GM21737 (cell line): Measurements from ENCODE around the gene TMEM222.

Experiments
- ATAC-seq: cut with Tn5 transposase; IDR thresholded peaks from one replicate; pipeline ENCODE4 v1.9.1; 2021; ENCODE audit warnings: mild to moderate bottlenecking, moderate library complexity; ENCODE audit not compliant: unreplicated experiment

Gene TMEM222

GRCh38 chr1:27341525-27342252 is 19.7 kb downstream of the TMEM222 start, which contains the start of gene SYTL1:
TSS of gene SYTL1 (plus strand) at chr1:27342022. CDS start at chr1:27345335, 3,313 bp downstream.
- ATAC-seq, result no peak

DNA sequence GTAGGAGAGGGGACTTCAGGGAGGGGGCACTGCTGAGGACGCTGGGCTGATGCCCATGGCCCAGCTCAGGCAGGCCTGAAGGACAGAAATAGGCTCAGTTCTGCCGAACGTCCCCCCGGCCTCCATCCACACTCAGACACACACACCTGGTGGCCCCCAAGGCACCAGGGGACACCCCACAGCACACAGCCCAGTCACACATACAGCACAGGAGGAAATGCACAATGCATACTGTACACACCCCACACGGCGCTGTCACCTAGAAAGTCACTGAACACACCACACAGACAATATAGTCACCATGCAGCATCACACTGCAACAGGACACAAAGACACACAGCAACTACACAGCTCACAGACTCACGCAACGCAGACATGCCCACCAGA is 20.4 kb downstream of the TMEM222 start:
- no peak for ATAC-seq

GRCh38 chr1:27342778-27343638 is 21.0 kb downstream of the TMEM222 start:
- ATAC-seq, result peak; percentile 41

GRCh38 chr1:27343639-27344025 is 21.7 kb downstream of the TMEM222 start:
- no peak for ATAC-seq

DNA sequence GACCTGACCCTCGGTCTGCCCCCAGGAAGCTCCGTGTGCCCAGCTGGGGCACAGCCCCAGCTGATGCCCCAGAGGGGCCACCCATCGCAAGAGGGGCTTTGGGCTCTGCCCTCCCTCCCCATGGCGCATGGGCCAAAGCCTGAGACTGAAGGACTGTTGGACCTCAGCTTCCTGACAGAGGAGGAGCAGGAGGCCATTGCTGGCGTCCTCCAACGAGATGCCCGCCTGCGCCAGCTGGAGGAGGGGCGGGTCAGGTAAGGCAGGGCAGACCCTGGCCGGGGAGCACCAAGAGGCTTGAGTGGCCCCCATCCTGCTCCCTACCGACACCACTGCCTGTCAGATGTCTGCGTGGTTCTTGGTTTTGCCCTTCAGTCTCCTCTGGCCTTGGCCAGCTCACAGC is 23.3 kb downstream of the TMEM222 start:
- ATAC-seq, result no peak

DNA sequence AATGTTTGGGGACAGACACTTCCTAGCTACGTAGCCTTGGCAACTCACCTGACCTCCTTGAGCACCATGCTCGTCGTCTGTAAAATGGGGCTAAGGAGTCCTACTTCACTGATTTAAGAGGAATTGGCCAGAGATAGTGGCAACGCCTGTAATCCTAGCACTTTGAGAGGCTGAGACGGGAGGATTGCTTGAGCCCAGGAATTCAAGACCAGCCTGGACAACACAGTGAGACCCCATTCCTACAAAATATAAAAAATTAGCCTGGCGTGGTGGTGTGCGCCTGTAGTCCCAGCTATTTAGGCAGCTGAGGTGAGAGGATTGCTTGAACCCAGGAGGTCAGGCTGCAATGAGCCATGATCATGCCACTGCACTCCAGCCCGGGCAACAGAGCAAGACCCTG is 24.4 kb downstream of the TMEM222 start:
- ATAC-seq, result no peak

DNA sequence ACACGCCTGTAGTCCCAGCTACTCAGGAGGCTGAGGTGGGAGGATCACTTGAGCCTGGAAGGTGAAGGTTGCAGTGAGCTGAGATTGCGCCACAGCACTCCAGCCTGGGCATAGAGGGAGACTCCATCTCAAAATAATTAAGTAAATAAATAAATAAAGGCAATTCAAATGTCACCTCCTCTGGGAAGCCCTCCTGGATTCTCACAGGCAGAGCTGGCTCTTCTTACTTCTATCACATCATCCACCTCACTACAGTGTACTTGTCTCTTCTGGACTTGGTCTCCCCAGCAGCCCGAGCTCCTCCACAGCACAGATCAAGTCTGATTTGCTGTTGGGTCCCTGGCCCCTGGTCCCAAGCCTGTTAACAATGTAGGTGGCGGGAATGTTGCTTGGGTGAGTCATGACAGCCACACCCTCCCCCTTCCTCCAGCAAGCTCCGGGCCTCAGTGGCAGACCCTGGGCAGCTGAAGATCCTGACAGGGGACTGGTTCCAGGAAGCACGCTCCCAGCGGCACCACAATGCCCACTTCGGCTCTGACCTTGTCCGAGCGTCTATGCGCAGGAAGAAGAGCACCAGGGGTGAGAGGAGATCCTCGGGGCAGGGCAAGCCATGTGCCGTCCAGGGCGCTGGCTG is 25.1 kb downstream of the TMEM222 start:
- ATAC-seq, result no peak

DNA sequence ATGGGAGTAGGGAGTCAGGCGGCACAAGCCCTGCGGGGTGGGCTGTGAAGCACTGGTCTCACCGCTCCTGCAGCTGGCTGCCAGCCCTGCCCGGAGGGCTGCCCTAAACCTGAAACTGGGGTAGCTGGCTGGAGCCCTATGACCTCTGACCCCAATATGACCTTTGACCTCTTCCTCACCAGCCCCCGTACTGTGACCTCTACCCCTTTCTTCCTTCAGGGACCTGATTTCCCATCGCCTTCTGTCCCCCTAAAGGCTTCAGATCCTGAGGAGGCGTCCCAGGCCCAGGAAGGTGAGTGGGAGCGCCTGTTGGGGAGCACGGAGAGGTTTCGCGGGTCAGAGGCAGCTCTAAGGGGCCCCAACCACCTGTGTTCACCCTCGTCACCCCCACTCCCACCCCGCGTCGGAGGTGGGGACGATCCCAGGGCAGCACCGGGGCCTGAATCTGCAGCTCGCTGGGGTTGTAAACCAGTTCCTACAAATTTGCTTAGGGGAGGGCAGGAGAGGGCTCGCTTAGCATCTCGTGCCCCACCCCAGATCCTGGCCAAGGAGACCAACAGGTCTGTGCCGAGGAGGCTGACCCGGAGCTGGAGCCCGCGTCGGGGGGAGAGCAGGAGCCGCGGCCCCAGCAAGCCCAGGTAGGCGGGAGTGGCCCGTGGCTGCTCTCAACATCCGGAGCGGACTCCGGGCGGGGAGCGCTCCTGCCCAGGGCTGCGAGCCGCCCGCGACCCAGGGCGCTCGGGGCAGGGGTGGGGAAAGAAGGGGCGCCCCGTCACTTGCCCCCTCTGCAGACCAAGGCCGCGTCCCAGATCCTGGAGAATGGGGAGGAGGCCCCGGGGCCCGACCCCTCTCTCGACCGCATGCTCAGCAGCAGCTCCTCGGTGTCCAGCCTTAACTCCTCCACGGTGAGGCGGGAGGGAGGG is 27.2 kb downstream of the TMEM222 start:
- no peak for ATAC-seq

DNA sequence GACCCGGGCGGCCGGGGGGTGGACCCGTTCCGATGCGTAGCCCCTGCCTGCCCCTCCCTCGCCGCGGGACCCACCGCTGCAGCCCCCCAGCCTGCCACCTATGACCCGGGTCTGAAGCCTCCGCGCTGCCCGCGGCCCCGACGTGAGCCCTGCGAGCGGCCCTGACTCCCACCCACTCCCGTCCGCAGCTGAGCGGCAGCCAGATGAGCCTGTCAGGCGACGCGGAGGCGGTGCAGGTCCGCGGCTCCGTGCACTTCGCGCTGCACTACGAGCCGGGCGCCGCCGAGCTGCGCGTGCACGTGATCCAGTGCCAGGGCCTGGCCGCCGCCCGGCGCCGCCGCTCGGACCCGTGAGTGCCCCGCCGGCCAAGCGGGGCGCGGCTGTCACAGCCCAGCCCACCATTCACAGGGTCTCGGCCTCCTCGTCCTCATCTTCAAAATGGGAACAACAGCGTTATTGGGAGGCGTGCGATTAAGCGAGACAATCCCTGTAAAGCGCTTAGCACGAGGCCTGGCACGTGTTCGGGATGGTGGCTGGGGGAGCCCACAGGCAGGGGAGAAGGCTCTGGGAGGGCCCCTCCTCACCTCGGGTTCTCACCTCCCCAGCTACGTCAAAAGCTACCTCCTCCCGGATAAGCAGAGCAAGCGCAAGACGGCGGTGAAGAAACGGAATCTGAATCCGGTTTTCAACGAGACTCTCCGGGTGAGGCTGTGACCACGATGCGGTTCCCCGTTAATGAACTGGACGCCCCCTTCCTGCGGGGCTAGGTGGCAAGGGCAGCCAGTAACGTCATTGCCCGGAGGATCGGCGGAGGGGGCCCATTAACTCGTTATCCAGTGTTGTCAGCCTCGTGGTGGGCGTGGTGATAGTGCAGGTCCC is 28.1 kb downstream of the TMEM222 start:
- ATAC-seq, result no peak

DNA sequence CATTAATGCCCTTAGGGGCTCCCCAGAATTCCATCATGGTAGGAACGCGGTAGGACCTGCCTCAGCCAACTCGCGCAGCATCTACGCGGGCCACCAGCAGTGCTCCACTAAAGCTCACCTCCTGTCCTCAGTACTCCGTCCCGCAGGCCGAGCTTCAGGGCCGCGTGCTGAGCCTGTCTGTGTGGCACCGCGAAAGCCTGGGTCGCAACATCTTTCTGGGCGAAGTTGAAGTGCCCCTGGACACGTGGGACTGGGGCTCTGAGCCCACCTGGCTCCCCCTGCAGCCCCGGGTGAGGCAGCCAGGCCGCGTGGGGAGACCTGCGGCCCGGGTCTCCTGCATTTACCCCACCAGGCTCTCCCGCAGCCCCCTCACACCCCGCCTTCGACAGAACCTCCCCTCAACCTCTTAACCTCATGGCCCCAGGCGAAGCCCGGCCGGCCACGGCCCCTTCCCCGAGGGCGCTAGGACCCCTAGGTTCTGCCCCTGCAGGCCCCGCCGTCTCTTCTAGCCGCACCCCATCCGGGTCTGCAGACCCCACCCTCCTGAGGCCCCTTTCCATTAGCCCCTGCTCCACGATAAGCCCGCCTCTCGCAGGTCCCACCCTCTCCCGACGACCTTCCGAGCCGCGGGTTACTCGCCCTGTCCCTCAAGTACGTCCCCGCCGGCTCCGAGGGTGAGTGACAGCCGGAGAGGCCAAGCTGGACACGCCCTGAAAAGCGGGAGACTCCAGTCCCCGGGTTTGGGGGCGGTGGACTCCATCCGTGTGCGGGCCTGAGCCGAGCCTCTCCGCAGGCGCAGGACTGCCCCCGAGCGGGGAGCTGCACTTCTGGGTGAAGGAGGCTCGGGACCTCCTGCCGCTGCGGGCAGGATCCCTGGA is 28.9 kb downstream of the TMEM222 start:
- ATAC-seq, result no peak

GRCh38 chr1:27351541-27352107 is 29.7 kb downstream of the TMEM222 start:
- no peak for ATAC-seq

- no peak for ATAC-seq
Measured at GRCh38 chr1:27353166-27353565, 31.2 kb downstream of the TMEM222 start.

DNA sequence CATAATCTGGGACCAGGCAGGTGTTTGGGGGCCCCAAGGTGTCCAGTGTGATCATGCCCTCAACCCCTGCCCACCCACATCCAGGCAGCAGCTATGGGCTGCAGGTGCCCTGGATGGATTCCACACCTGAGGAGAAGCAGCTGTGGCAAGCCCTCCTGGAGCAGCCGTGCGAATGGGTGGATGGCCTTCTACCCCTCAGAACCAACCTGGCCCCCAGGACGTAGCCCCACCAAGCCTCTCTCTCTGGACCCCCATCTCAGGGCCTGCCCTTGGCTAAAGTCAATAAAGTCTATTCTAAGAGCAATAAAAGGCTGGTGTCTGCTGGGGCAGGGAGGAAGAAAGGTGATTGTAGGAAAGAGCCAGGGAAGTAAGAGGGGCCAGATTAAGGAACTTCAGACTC is 31.7 kb downstream of the TMEM222 start:
- no peak for ATAC-seq

DNA sequence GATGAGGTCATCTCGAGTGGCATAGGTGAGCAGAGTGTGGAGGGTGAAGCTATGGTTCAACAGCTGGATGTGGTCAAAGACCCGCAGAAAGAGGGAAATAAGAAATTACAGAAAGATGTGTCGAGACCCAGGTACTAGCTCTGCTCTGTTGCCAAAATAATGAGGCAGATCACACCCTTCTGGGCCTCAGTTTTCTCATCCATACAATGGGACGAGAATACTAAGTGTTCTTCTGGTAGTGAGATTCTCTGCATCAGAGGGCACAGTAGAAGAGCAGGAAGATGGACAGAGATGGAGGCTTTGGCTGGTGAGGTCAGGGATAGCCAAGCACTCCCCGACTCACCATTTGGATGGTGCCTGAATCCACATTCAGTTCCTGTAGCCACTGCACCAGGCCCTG is 33.7 kb downstream of the TMEM222 start:
- ATAC-seq, result no peak

GRCh38 chr1:27356277-27356618 is 34.3 kb downstream of the TMEM222 start:
- no peak for ATAC-seq

GRCh38 chr1:27356619-27357280 is 34.8 kb downstream of the TMEM222 start:
- no peak for ATAC-seq

DNA sequence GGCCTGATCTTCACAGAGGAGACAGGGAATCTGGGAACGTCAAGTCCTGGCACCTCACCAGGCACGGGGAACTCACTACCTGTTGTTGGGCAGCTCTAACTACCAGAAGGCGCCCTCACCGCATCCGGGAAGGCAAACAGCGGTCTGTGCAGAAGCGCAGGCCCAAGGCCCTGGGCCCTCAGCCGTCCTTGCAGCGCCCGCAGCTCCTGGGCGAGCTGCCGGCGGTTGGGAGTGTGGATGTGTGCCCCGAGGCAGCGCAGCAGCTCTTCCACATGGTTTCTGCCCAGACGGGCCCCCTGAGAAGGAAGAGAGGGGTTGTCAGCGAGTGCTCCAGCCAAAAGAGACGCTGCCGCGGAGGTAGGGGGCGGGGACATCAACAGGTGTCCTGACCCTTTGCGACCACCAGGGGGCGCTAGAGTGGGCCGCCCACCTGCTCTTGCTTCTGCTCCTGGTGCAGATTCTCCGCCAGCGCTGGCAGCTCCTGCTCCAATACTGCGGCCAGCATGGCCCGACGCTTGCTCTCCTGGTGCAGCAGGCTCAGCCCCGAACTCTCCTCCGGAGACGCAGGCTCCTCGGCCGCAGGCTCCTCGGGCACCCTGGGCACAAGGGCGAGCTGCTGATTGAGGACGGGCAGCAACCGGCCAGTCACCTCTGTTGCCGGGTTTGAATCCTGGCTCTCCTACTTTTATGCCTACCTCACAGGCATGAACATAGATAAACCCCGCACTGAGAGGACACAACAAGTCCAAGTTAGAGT is 35.5 kb downstream of the TMEM222 start:
- no peak for ATAC-seq
